IMR-90 (cell line): Measurements from ENCODE around the gene SERPINB1. TPM values are rescaled to one million over a fixed set of nuclear protein-coding genes. Genes with fewer than 3 reads are reported as not detected.

ENCODE experiments used
- ATAC-seq: fragments of 200-7000 bp; cut with Tn5 transposase; 2 replicates; pipeline ENCODE4 v1.9.1; 2020; ENCODE audit warnings: low read depth, mild to moderate bottlenecking, moderate library complexity
- BruUV-seq: library from RNA; stranded (reverse); fragments of 400-500 nt; replicated peaks from 2 replicates; lab custom pipeline; 2021; lab: Mats Ljungman, UMichigan
- CTCF ChIA-PET: fragments of 300-600 bp; formaldehyde crosslinking; extraction: SDS; loops from one replicate; lab custom pipeline; 2021; ENCODE audit warnings: antibody characterized with exemption; lab: Yijun Ruan, JAX
- POLR2A ChIA-PET: fragments of 300-600 bp; sonication (Branson Sonifier 250); formaldehyde crosslinking; loops from one replicate; lab custom pipeline; 2022; ENCODE audit warnings: antibody characterized with exemption; ENCODE audit not compliant: unreplicated experiment; lab: Charles Lee
- DNase-seq: peaks from one replicate; pipeline ENCODE4 v3.0.0; 2013
- H2AFZ ChIP-seq: replicated peaks from 2 replicates; pipeline ENCODE3; 2013; ENCODE audit warnings: low read length, mild to moderate bottlenecking; ENCODE audit not compliant: poor library complexity
- H2AK5ac ChIP-seq: 2 replicates; pipeline ENCODE4 v1.6.1; 2013; ENCODE audit warnings: low read depth, low read length, inconsistent platforms
- H2AK9ac ChIP-seq: replicated peaks from 2 replicates; pipeline ENCODE3; 2013; ENCODE audit warnings: mild to moderate bottlenecking, low read depth, low read length, moderate library complexity; ENCODE audit not compliant: poor library complexity
- H2BK120ac ChIP-seq: 2 replicates; pipeline ENCODE4 v1.6.1; 2013; ENCODE audit warnings: low read depth, low read length, inconsistent platforms
- H2BK15ac ChIP-seq: 3 replicates; pipeline ENCODE4 v1.6.1; 2013; ENCODE audit warnings: low read depth, low read length, inconsistent platforms
- H2BK20ac ChIP-seq: 2 replicates; pipeline ENCODE4 v1.6.1; 2013; ENCODE audit warnings: low read depth, mild to moderate bottlenecking, inconsistent platforms, low read length, moderate library complexity
- H2BK5ac ChIP-seq: 2 replicates; pipeline ENCODE4 v1.6.1; 2013; ENCODE audit warnings: mild to moderate bottlenecking, low read depth, low read length, inconsistent platforms; ENCODE audit not compliant: poor library complexity, severe bottlenecking
- H3K14ac ChIP-seq: replicated peaks from 2 replicates; pipeline ENCODE4 v1.6.1; 2013; ENCODE audit warnings: low read depth, low read length, inconsistent platforms
- H3K18ac ChIP-seq: 2 replicates; pipeline ENCODE4 v1.6.1; 2013; ENCODE audit warnings: low read depth, low read length, control low read depth
- H3K23ac ChIP-seq: 2 replicates; pipeline ENCODE4 v1.6.1; 2013; ENCODE audit warnings: low read depth, low read length, inconsistent platforms
- H3K27ac ChIP-seq: 2 replicates; pipeline ENCODE4 v1.5.1; 2013; ENCODE audit warnings: mild to moderate bottlenecking, control low read depth, low read length; ENCODE audit not compliant: insufficient read depth
- H3K27me3 ChIP-seq: 2 replicates; pipeline ENCODE4 v1.6.1; 2013; ENCODE audit warnings: low read length; ENCODE audit not compliant: control insufficient read depth, insufficient read depth
- H3K36me3 ChIP-seq: 2 replicates; pipeline ENCODE4 v1.6.1; 2013; ENCODE audit warnings: low read length, mixed read lengths; ENCODE audit not compliant: control insufficient read depth, insufficient read depth
- H3K4ac ChIP-seq: 2 replicates; pipeline ENCODE4 v1.6.1; 2013; ENCODE audit warnings: low read depth, low read length, inconsistent platforms
- H3K4me1 ChIP-seq: 2 replicates; pipeline ENCODE4 v1.6.1; 2013; ENCODE audit warnings: low read length, mixed read lengths; ENCODE audit not compliant: control insufficient read depth, insufficient read depth
- H3K4me2 ChIP-seq: 2 replicates; pipeline ENCODE4 v1.6.1; 2013; ENCODE audit warnings: low read depth, mild to moderate bottlenecking, control low read depth, low read length, moderate library complexity
- H3K4me3 ChIP-seq: 2 replicates; pipeline ENCODE4 v1.5.1; 2013; ENCODE audit warnings: low read depth, mild to moderate bottlenecking, control low read depth, low read length, moderate library complexity; ENCODE audit not compliant: insufficient read depth
- H3K56ac ChIP-seq: 2 replicates; pipeline ENCODE4 v1.6.1; 2013; ENCODE audit warnings: low read length, inconsistent platforms; ENCODE audit not compliant: insufficient read depth; ENCODE audit errors: extremely low read depth
- H3K79me1 ChIP-seq, 2 experiments: 2 replicates each; pipeline ENCODE4 v1.6.1; 2013; ENCODE audit warnings: low read length in 2 of 2, inconsistent platforms in 1 of 2, low read depth in 1 of 2
- H3K9ac ChIP-seq: 2 replicates; pipeline ENCODE4 v1.6.1; 2013; ENCODE audit warnings: low read depth, low read length, control low read depth
- H3K9me1 ChIP-seq: 2 replicates; pipeline ENCODE4 v1.6.1; 2013; ENCODE audit warnings: low read length, inconsistent platforms; ENCODE audit not compliant: insufficient read depth
- H3K9me3 ChIP-seq: 2 replicates; pipeline ENCODE4 v1.6.1; 2013; ENCODE audit warnings: low read length; ENCODE audit not compliant: control insufficient read depth, insufficient read depth
- H4K20me1 ChIP-seq: 2 replicates; pipeline ENCODE4 v1.6.1; 2013; ENCODE audit warnings: low read length, inconsistent platforms; ENCODE audit not compliant: insufficient read depth
- H4K5ac ChIP-seq: 2 replicates; pipeline ENCODE4 v1.6.1; 2013; ENCODE audit warnings: mild to moderate bottlenecking, low read depth, low read length, control low read depth
- H4K8ac ChIP-seq, 2 experiments: 2 replicates each; pipeline ENCODE4 v1.6.1; 2013; ENCODE audit warnings: low read depth in 2 of 2, low read length in 2 of 2, control low read depth in 1 of 2, inconsistent platforms in 1 of 2
- H4K91ac ChIP-seq: 2 replicates; pipeline ENCODE4 v1.6.1; 2013; ENCODE audit warnings: low read depth, low read length, inconsistent platforms; ENCODE audit not compliant: insufficient read depth
- WGBS, 2 experiments: methylation state at CpG; one replicate each; pipeline versions ENCODE4 v1.1.5 to v1.1.7; 2013; ENCODE audit warnings: missing lambda C conversion rate in 2 of 2; ENCODE audit not compliant: insufficient read length in 1 of 2; ENCODE audit errors: extremely low coverage in 2 of 2; 5-methylcytosine and 5-hydroxymethylcytosine counted together
- dilution Hi-C: fragments of 300-500 bp; cut with HindIII; formaldehyde crosslinking; loops from one replicate; pipeline ENCODE4 v1.14.3; 2018; ENCODE audit warnings: low sequenced_read_pairs; ENCODE audit not compliant: unreplicated experiment
- in situ Hi-C: fragments of 300-500 bp; cut with MboI; formaldehyde crosslinking; loops from 3 replicates; pipeline ENCODE4 v1.14.3; 2019; ENCODE audit warnings: low sequenced_read_pairs, inconsistent platforms, mixed read lengths
- intact Hi-C: fragments of 100-400 bp; cut with micrococcal nuclease; formaldehyde crosslinking; loops from 2 replicates; pipeline ENCODE4 v1.10.0; 2022
- polyA plus RNA-seq, 3 experiments: library from polyadenylated mRNA; depleted of rRNA; stranded (reverse); fragments of >200 nt; gene quantifications; 2 replicates each; pipeline ENCODE4 v1.2.3, GENCODE V29; 2012; ENCODE audit warnings: low replicate concordance in 1 of 3
- total RNA-seq: library from RNA; depleted of rRNA; stranded (reverse); fragments of >200 nt; gene quantifications from 2 replicates; pipeline ENCODE4 v1.2.3, GENCODE V29; 2012
- TF ChIP-seq, protein P1 (sequence below): conservative IDR thresholded peaks from 2 replicates; pipeline ENCODE4 v1.5.1; 2012; ENCODE audit warnings: mild to moderate bottlenecking, low read depth, low read length, improper control_type of control experiment

SERPINB1 gene
- total and polyA plus RNA-seq, 2 of the 4 experiments (the other 2 are of a cell fraction): 6.1 to 9.1 TPM

- no TSS peak for BruUV-seq
- no peak overlapping the region for H3K9ac ChIP-seq
- H3K14ac ChIP-seq: 0 out of 2 replicates have a peak overlapping the region, but pooled peaks have one; percentile 55
- no peak overlapping the region for H2BK20ac ChIP-seq
- ATAC-seq: no peak
- WGBS, 2 experiments: no CpG with 5 or more reads among the region's 11 CpGs
- no peak overlapping the region for H4K91ac ChIP-seq
- no peaks in the 10 kb centered on the region for H3K9me3 ChIP-seq
- DNase-seq: no peak
- no peak overlapping the region for H3K18ac ChIP-seq
- H3K56ac ChIP-seq: no peak overlapping the region
- peaks cover 23% of the 10 kb centered on the region for H3K9me1 ChIP-seq
- in situ Hi-C loops (loop anchor here (10.0 kb wide), 1 partner anchor 135 kb away; no protein-coding TSS in a partner anchor), dilution Hi-C loops (no loop called here), intact Hi-C loops (no loop called here)
- H3K27ac ChIP-seq: no peak overlapping the region
- H3K79me1 ChIP-seq: peaks cover 3 to 32% of the 10 kb centered on the region in 2 experiments; a peak in 2 of 4 replicates
- no peak overlapping the region for H4K5ac ChIP-seq
- ChIA-PET CTCF (no interaction called here), POLR2A (no interaction called here)
- no peak overlapping the region for H3K4ac ChIP-seq
- TF ChIP-seq, protein P1, sequence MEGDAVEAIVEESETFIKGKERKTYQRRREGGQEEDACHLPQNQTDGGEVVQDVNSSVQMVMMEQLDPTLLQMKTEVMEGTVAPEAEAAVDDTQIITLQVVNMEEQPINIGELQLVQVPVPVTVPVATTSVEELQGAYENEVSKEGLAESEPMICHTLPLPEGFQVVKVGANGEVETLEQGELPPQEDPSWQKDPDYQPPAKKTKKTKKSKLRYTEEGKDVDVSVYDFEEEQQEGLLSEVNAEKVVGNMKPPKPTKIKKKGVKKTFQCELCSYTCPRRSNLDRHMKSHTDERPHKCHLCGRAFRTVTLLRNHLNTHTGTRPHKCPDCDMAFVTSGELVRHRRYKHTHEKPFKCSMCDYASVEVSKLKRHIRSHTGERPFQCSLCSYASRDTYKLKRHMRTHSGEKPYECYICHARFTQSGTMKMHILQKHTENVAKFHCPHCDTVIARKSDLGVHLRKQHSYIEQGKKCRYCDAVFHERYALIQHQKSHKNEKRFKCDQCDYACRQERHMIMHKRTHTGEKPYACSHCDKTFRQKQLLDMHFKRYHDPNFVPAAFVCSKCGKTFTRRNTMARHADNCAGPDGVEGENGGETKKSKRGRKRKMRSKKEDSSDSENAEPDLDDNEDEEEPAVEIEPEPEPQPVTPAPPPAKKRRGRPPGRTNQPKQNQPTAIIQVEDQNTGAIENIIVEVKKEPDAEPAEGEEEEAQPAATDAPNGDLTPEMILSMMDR: no peak
- no peak overlapping the region for H2BK5ac ChIP-seq
- H3K23ac ChIP-seq: no peak overlapping the region
- H2BK15ac ChIP-seq: no peak overlapping the region; the same call in 2 of the 3 replicates
- no peak overlapping the region for H2BK120ac ChIP-seq
- H4K8ac ChIP-seq: no peak overlapping the region
- peak overlapping the region; percentile 28; the same call in 1 of the 2 replicates for H2AK5ac ChIP-seq
- 0 out of 2 replicates have a peak, but pooled peaks cover 3% of the 10 kb centered on the region for H3K4me1 ChIP-seq
- no peaks in the 10 kb centered on the region for H3K36me3 ChIP-seq
- H3K27me3 ChIP-seq: no peaks in the 10 kb centered on the region
- no peak overlapping the region for H3K4me3 ChIP-seq
- H2AK9ac ChIP-seq: no peak overlapping the region
- H2AFZ ChIP-seq: no peak overlapping the region
- H3K4me2 ChIP-seq: no peak overlapping the region
- no peaks in the 10 kb centered on the region for H4K20me1 ChIP-seq
Measured at GRCh38 chr6:2799936-2800527, 41.6 kb downstream of the SERPINB1 start.
